ENCODE data around the gene RHBDD3.

RHBDD3 gene

GRCh38 chr22:29217827-29218757, 49.7 kb downstream of the RHBDD3 start:
- peaks cover 7% of the 10 kb centered on the region for H3K4me1 ChIP-seq (ENCODE audit: insufficient read depth, low read length)
- H3K27me3 ChIP-seq (ENCODE audit: control insufficient read depth in 1 of 2, insufficient read depth in 2 of 2, low read length in 2 of 2) = no peaks in the 10 kb centered on the region
- no peak overlapping the region for H3K4me3 ChIP-seq (ENCODE audit: low read depth in 1 of 2, low read length in 2 of 2)
- no peaks in the 10 kb centered on the region for H3K36me3 ChIP-seq (ENCODE audit: insufficient read depth, low read length)
- H3K9me3 ChIP-seq (ENCODE audit: low read length) = no peaks in the 10 kb centered on the region
- no peak overlapping the region for H3K9ac ChIP-seq (ENCODE audit: low read length)
- H3K27ac ChIP-seq (ENCODE audit: low read depth, low read length) = no peak overlapping the region

DNA sequence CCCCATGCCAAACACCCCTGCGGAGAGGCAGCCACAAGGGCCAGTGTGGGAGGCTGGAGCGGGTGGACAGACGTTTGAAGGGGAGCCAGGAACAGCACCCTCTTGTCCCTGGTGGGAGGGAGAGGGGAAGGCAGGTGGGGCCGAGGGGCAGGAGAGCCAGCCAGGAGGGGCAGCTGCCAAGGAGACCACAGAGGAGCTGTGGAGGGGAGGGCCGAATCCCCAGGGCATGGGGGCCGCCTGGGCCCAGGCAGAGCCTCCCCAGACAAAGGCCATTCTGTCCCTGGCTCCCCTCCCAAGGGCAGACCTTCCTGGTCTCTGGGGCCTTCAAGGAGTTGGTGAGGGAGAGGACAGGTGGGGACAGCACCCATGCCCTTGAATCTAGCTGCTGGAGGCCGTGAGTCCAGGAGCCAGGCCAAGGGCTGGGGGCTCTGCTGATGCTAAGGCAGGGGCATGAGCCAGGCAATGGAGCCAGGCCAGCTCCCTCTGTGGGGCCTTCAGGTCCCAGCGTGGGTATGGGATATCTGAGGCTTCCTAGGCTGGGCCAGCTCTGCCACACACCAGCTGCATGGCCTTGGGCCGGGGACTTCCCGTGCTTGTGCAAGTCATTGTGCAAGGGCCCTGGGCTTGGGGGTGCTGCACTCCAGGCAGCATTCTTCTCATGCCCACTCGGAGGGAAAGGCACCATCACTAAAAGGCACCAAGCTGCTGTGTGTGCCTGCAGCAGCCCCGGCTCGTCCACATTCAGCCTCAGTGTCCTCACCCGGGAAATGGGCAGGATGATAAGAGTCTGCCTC, 50.7 kb downstream of the RHBDD3 start:
- no peak overlapping the region for H3K4me3 ChIP-seq (ENCODE audit: low read depth in 1 of 2, low read length in 2 of 2)
- H3K36me3 ChIP-seq (ENCODE audit: insufficient read depth, low read length) = no peaks in the 10 kb centered on the region
- no peaks in the 10 kb centered on the region for H3K9me3 ChIP-seq (ENCODE audit: low read length)
- peaks cover 7% of the 10 kb centered on the region for H3K4me1 ChIP-seq (ENCODE audit: insufficient read depth, low read length)
- H3K27ac ChIP-seq (ENCODE audit: low read depth, low read length) = no peak overlapping the region
- no peak overlapping the region for H3K9ac ChIP-seq (ENCODE audit: low read length)
- no peaks in the 10 kb centered on the region for H3K27me3 ChIP-seq (ENCODE audit: control insufficient read depth in 1 of 2, insufficient read depth in 2 of 2, low read length in 2 of 2)

GRCh38 chr22:29216011-29216872, 51.5 kb downstream of the RHBDD3 start:
- no peak overlapping the region for H3K4me3 ChIP-seq (ENCODE audit: low read depth in 1 of 2, low read length in 2 of 2)
- H3K4me1 ChIP-seq (ENCODE audit: insufficient read depth, low read length) = peaks cover 7% of the 10 kb centered on the region
- no peaks in the 10 kb centered on the region for H3K36me3 ChIP-seq (ENCODE audit: insufficient read depth, low read length)
- no peak overlapping the region for H3K27ac ChIP-seq (ENCODE audit: low read depth, low read length)
- no peaks in the 10 kb centered on the region for H3K27me3 ChIP-seq (ENCODE audit: control insufficient read depth in 1 of 2, insufficient read depth in 2 of 2, low read length in 2 of 2)
- no peaks in the 10 kb centered on the region for H3K9me3 ChIP-seq (ENCODE audit: low read length)
- no peak overlapping the region for H3K9ac ChIP-seq (ENCODE audit: low read length)

DNA sequence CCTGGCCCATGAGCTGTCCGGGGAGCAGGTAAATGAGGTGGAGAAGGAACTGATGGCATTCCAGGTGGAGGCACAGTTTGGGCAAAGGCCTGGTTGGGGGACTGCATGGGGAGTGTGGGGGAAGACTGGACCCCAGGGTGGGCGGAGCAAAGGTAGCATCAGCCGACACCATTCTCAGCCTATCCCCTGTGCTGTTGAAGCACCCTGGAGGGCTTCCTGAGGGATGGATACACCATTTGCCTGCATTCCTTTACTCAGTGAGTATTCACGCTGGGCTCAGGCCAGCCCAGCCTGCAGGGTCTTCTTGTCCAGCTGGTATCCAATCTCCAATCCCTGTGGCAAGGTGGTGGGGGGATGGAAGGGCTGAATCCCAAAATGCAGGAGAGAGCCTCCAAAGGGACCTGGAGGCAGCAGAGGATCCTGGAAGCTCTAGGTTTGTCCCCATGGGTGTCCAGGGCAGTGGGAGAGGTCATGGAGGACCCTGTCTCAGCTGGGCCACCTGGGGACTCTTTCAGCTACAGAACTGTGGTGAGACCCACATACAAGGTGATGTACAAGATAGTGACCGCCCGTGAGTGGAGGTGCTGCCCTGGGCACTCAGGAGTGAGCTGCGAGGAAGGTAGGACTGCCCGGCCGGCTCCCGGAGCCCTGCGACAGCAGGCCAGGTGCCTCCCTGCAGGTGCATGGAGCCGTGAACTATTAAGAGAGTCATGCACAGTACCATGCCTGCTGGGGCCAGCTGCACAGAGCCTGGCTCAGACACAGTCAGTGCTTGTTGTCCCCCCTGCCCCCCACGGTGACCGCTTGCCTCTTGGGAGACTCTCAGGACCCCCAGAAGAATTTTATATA, 52.5 kb downstream of the RHBDD3 start:
- Histone ChIP-seq H3K9me3 (ENCODE audit: low read length) (no peaks in the 10 kb centered on the region), H3K9ac (ENCODE audit: low read length) (no peak overlapping the region), H3K4me3 (ENCODE audit: low read depth in 1 of 2, low read length in 2 of 2) (no peak overlapping the region), H3K4me1 (ENCODE audit: insufficient read depth, low read length) (peaks cover 2% of the 10 kb centered on the region), H3K27me3 (ENCODE audit: control insufficient read depth in 1 of 2, insufficient read depth in 2 of 2, low read length in 2 of 2) (no peaks in the 10 kb centered on the region), H3K36me3 (ENCODE audit: insufficient read depth, low read length) (no peaks in the 10 kb centered on the region), H3K27ac (ENCODE audit: low read depth, low read length) (no peak overlapping the region)

GRCh38 chr22:29214232-29214631, 53.5 kb downstream of the RHBDD3 start:
- Histone ChIP-seq H3K9ac (ENCODE audit: low read length) (no peak overlapping the region), H3K9me3 (ENCODE audit: low read length) (no peaks in the 10 kb centered on the region), H3K36me3 (ENCODE audit: insufficient read depth, low read length) (no peaks in the 10 kb centered on the region), H3K4me3 (ENCODE audit: low read depth in 1 of 2, low read length in 2 of 2) (no peak overlapping the region), H3K27ac (ENCODE audit: low read depth, low read length) (no peak overlapping the region), H3K27me3 (ENCODE audit: control insufficient read depth in 1 of 2, insufficient read depth in 2 of 2, low read length in 2 of 2) (no peaks in the 10 kb centered on the region), H3K4me1 (ENCODE audit: insufficient read depth, low read length) (no peaks in the 10 kb centered on the region)

- H3K36me3 ChIP-seq (ENCODE audit: insufficient read depth, low read length) = no peaks in the 10 kb centered on the region
- H3K27ac ChIP-seq (ENCODE audit: low read depth, low read length) = no peak overlapping the region
- no peaks in the 10 kb centered on the region for H3K4me1 ChIP-seq (ENCODE audit: insufficient read depth, low read length)
Observed at GRCh38 chr22:29213493-29213892, 54.3 kb downstream of the RHBDD3 start.

GRCh38 chr22:29212743-29213142, 55.0 kb downstream of the RHBDD3 start:
- no peaks in the 10 kb centered on the region for H3K4me1 ChIP-seq (ENCODE audit: insufficient read depth, low read length)
- no peak overlapping the region for H3K9ac ChIP-seq (ENCODE audit: low read length)
- no peaks in the 10 kb centered on the region for H3K27me3 ChIP-seq (ENCODE audit: control insufficient read depth in 1 of 2, insufficient read depth in 2 of 2, low read length in 2 of 2)
- no peak overlapping the region for H3K27ac ChIP-seq (ENCODE audit: low read depth, low read length)
- H3K36me3 ChIP-seq (ENCODE audit: insufficient read depth, low read length) = no peaks in the 10 kb centered on the region
- no peak overlapping the region for H3K4me3 ChIP-seq (ENCODE audit: low read depth in 1 of 2, low read length in 2 of 2)
- H3K9me3 ChIP-seq (ENCODE audit: low read length) = no peaks in the 10 kb centered on the region

More at GRCh38 chr22:29213493-29213892, 54.3 kb downstream of the RHBDD3 start:
- Histone ChIP-seq H3K9ac (ENCODE audit: low read length) (no peak overlapping the region), H3K4me3 (ENCODE audit: low read depth in 1 of 2, low read length in 2 of 2) (no peak overlapping the region), H3K27me3 (ENCODE audit: control insufficient read depth in 1 of 2, insufficient read depth in 2 of 2, low read length in 2 of 2) (no peaks in the 10 kb centered on the region), H3K9me3 (ENCODE audit: low read length) (no peaks in the 10 kb centered on the region)

- Histone ChIP-seq H3K9ac (ENCODE audit: low read length) (no peak overlapping the region), H3K27ac (ENCODE audit: low read depth, low read length) (no peak overlapping the region), H3K27me3 (ENCODE audit: control insufficient read depth in 1 of 2, insufficient read depth in 2 of 2, low read length in 2 of 2) (no peaks in the 10 kb centered on the region), H3K36me3 (ENCODE audit: insufficient read depth, low read length) (no peaks in the 10 kb centered on the region), H3K4me1 (ENCODE audit: insufficient read depth, low read length) (peaks cover 1% of the 10 kb centered on the region), H3K4me3 (ENCODE audit: low read depth in 1 of 2, low read length in 2 of 2) (no peak overlapping the region), H3K9me3 (ENCODE audit: low read length) (no peaks in the 10 kb centered on the region)
Observed at GRCh38 chr22:29211466-29211865, 56.3 kb downstream of the RHBDD3 start.

DNA sequence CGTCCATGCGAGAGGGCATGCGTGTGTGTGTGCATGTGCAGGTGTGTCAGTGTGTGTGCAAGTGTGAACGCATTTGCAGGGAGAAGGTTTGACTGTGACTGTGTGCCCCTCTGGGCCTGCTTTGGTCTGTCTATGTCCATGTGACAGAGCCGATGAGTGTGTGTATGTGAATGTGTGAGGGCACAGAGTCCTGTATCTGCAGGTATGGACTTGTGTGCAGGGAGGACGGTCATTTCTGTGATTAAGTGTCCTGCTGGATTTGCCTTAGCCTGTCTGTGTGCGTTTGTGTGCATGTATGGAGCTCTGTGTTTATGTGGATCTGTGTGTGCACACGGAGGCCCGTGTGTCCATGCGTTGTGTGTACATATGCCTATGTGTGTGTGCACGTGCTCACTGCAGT, 56.7 kb downstream of the RHBDD3 start:
- H3K27me3 ChIP-seq (ENCODE audit: control insufficient read depth in 1 of 2, insufficient read depth in 2 of 2, low read length in 2 of 2) = no peaks in the 10 kb centered on the region
- H3K4me1 ChIP-seq (ENCODE audit: insufficient read depth, low read length) = peaks cover 5% of the 10 kb centered on the region
- H3K27ac ChIP-seq (ENCODE audit: low read depth, low read length) = no peak overlapping the region
- no peaks in the 10 kb centered on the region for H3K9me3 ChIP-seq (ENCODE audit: low read length)
- no peak overlapping the region for H3K4me3 ChIP-seq (ENCODE audit: low read depth in 1 of 2, low read length in 2 of 2)
- H3K9ac ChIP-seq (ENCODE audit: low read length) = no peak overlapping the region
- no peaks in the 10 kb centered on the region for H3K36me3 ChIP-seq (ENCODE audit: insufficient read depth, low read length)

Measured in muscle layer of colon (tissue), 2 donors.